GM12878 (cell line): ENCODE data around the gene KIFC1. TPM values are rescaled to one million over a fixed set of nuclear protein-coding genes. Genes with fewer than 3 reads are reported as not detected.
"Not testable (repeated sequence)": the region's sequence is repeated elsewhere in the genome, so short reads cannot be mapped to it uniquely, and the experiment has no call there.

ENCODE experiments used
- ATAC-seq: fragments of 200-7000 bp; cut with Tn5 transposase; 3 replicates; pipeline ENCODE4 v1.9.1; 2020; ENCODE audit warnings: mild to moderate bottlenecking, moderate library complexity
- BruUV-seq: library from RNA; stranded (reverse); fragments of 400-500 nt; replicated peaks from 2 replicates; lab custom pipeline; 2021; lab: Mats Ljungman, UMichigan
- CTCF ChIA-PET: fragments of 300-600 bp; sonication (Branson Sonifier 250); formaldehyde crosslinking; extraction: SDS; loops from one replicate; lab custom pipeline; 2021; ENCODE audit warnings: inconsistent platforms; lab: Yijun Ruan, JAX
- POLR2A ChIA-PET: fragments of 350-600 bp; formaldehyde crosslinking; extraction: SDS; loops from one replicate; lab custom pipeline; 2021; ENCODE audit warnings: inconsistent platforms; lab: Charles Lee
- RAD21 ChIA-PET: fragments of 300-600 bp; sonication (Branson Sonifier 250); formaldehyde crosslinking; loops from one replicate; lab custom pipeline; 2023; ENCODE audit warnings: antibody characterized with exemption; ENCODE audit not compliant: unreplicated experiment; lab: Charles Lee
- SMC1A ChIA-PET: fragments of 300-600 bp; sonication (Branson Sonifier 250); formaldehyde crosslinking; loops from one replicate; lab custom pipeline; 2023; ENCODE audit not compliant: unreplicated experiment, uncharacterized antibody; lab: Charles Lee
- DNase-seq: peaks from one replicate; pipeline ENCODE4 v3.0.0-alpha.2; 2011; ENCODE audit warnings: low read depth, low spot score
- FAIRE-seq: peaks from 3 replicates; lab custom pipeline; 2011; peaks lifted over from hg19 to GRCh38; lab: Jason Lieb, UNC
- H2AFZ ChIP-seq: 2 replicates; pipeline ENCODE4 v1.6.0; 2011; ENCODE audit warnings: low read depth, low read length, control low read depth; ENCODE audit not compliant: control insufficient read depth
- H3K27ac ChIP-seq: 2 replicates; pipeline ENCODE4 v1.5.1; 2011; ENCODE audit warnings: control low read depth; ENCODE audit not compliant: control insufficient read depth, insufficient read depth
- H3K27me3 ChIP-seq, 2 experiments: replicated peaks in 1 of 2; 2 replicates each; pipeline versions ENCODE4 v1.6.0 to v1.6.1; 2011; ENCODE audit warnings: low read length in 1 of 2; ENCODE audit not compliant: control insufficient read depth in 2 of 2, insufficient read depth in 2 of 2
- H3K36me3 ChIP-seq, 2 experiments: 2 replicates each; pipeline ENCODE4 v1.5.1; 2011; ENCODE audit warnings: low read length in 1 of 2; ENCODE audit not compliant: control insufficient read depth in 2 of 2, insufficient read depth in 2 of 2
- H3K4me1 ChIP-seq: 2 replicates; pipeline ENCODE4 v1.6.1; 2011; ENCODE audit warnings: mild to moderate bottlenecking, low read length, moderate library complexity, mixed read lengths; ENCODE audit not compliant: control insufficient read depth, insufficient read depth
- H3K4me2 ChIP-seq: 2 replicates; pipeline ENCODE4 v1.6.0; 2011; ENCODE audit warnings: control low read depth; ENCODE audit not compliant: control insufficient read depth, insufficient read depth
- H3K4me3 ChIP-seq: fragments of 200-600 bp; sonication (generic); 2 replicates; pipeline ENCODE4 v1.5.1; 2016
- H3K79me2 ChIP-seq: 2 replicates; pipeline ENCODE4 v1.6.0; 2011; ENCODE audit warnings: low read length; ENCODE audit not compliant: control insufficient read depth, insufficient read depth
- H3K9ac ChIP-seq: 2 replicates; pipeline ENCODE4 v1.8.0; 2011; ENCODE audit warnings: low read length, control low read depth, mixed read lengths; ENCODE audit not compliant: control insufficient read depth, insufficient read depth
- H3K9me3 ChIP-seq: replicated peaks from 3 replicates; pipeline ENCODE4 v1.5.1; 2011; ENCODE audit warnings: mild to moderate bottlenecking, low read length; ENCODE audit not compliant: control insufficient read depth, insufficient read depth
- H4K20me1 ChIP-seq: 2 replicates; pipeline ENCODE4 v1.6.0; 2011; ENCODE audit not compliant: control insufficient read depth, insufficient read depth
- EGR1 ChIP-seq, 2 experiments: IDR thresholded peaks; 1 replicate in 1 of 2; 2 replicates in 1 of 2; pipeline ENCODE4 v1.6.1; 2011 to 2012; ENCODE audit warnings: low read depth in 2 of 2, low read length in 2 of 2, borderline replicate concordance in 1 of 2, mild to moderate bottlenecking in 1 of 2, moderate library complexity in 1 of 2
- GABPA ChIP-seq: IDR thresholded peaks from 2 replicates; pipeline ENCODE4 v1.6.1; 2014; ENCODE audit warnings: antibody characterized with exemption, low read depth, mild to moderate bottlenecking, inconsistent platforms
- PRDM15 ChIP-seq: fragments of 450-650 bp; formaldehyde crosslinking; IDR thresholded peaks from 2 replicates; pipeline ENCODE4 v1.4.0; 2020; ENCODE audit warnings: mild to moderate bottlenecking, moderate library complexity
- WRNIP1 ChIP-seq: IDR thresholded peaks from 2 replicates; pipeline ENCODE4 v1.6.1; 2011; ENCODE audit warnings: low read depth, low read length, improper control_type of control experiment, borderline replicate concordance
- YBX1 ChIP-seq: fragments of 450-650 bp; IDR thresholded peaks from 2 replicates; pipeline ENCODE4 v1.6.1; 2016; ENCODE audit warnings: antibody characterized with exemption
- WGBS: methylation state at CpG from one replicate; pipeline ENCODE4 v1.1.6; 2016; ENCODE audit warnings: low lambda C conversion rate; ENCODE audit not compliant: insufficient replicate concordance, insufficient coverage; ENCODE audit errors: missing lambda C conversion rate; 5-methylcytosine and 5-hydroxymethylcytosine counted together
- in situ Hi-C: fragments of 300-500 bp; cut with MboI; formaldehyde crosslinking; loops from 9 replicates; pipeline ENCODE4 v1.14.3; 2018; ENCODE audit warnings: mixed read lengths
- intact Hi-C: fragments of 100-400 bp; cut with micrococcal nuclease; formaldehyde crosslinking; loops from one replicate; pipeline ENCODE4 v1.14.2; 2022; ENCODE audit not compliant: unreplicated experiment
- polyA plus RNA-seq, 11 experiments: library from polyadenylated mRNA; depleted of rRNA in 4 of 11; unstranded in 6 of 11; stranded (reverse) in 5 of 11; fragments of >200 nt; fragmentation: Nextera tagmentation in 4 of 11; fragmentation: Illumina TruSeq in 1 of 11; extraction: Ambion mirVana in 4 of 11; extraction: Trizol in 1 of 11; gene quantifications; 1 replicate in 1 of 11; 2 replicates in 10 of 11; pipeline versions ENCODE4 v1.2.1 to v1.2.3, GENCODE V29; 2011 to 2016; ENCODE audit warnings: inconsistent platforms in 2 of 11, missing spikeins in 2 of 11, low read depth in 1 of 11
- total RNA-seq, 4 experiments: library from RNA; depleted of rRNA in 3 of 4; stranded (reverse); fragments of >200 nt in 3 of 4; fragmentation: Illumina TruSeq in 1 of 4; extraction: Trizol in 1 of 4; gene quantifications; 2 replicates each; pipeline versions ENCODE4 v1.2.1 to v1.2.3, GENCODE V29; 2013 to 2021

KIFC1 gene
- total and polyA plus RNA-seq, 10 of the 15 experiments (the other 5 are each of a cell fraction or from before 2014, with no cell fraction given): 1.8 to 87.4 (median 54.4) TPM

- FAIRE-seq (no peak), DNase-seq (no peak), ATAC-seq (no peak)
- no peak overlapping the region for H3K4me2 ChIP-seq
- no peaks in the 10 kb centered on the region for H3K79me2 ChIP-seq
- no TSS peak for BruUV-seq
- no peak overlapping the region for H3K9ac ChIP-seq
- no peaks in the 10 kb centered on the region for H3K36me3 ChIP-seq
- WGBS: 82% methylated on average over 8 of the region's 8 CpGs
- no peak overlapping the region for H3K4me3 ChIP-seq
- ChIA-PET RAD21 (no interaction called here), SMC1A (no interaction called here), CTCF (interaction anchor here (0.6 kb wide), 1 partner anchor 13 kb away, joined by 5 read pairs; no protein-coding TSS in a partner anchor), POLR2A (interaction anchor here (0.6 to 0.9 kb wide), 4 partner anchors 49 to 285 kb away, joined by 3 to 8 read pairs (median 5); partner anchors contain the start of gene ZBTB22)
- TF ChIP-seq WRNIP1 (no peak), YBX1 (no peak), EGR1 (IDR thresholded peaks at IDR 0.05; ENCODE audit: borderline replicate concordance in 1 of 2, low read depth in 2 of 2, low read length in 2 of 2) (no peak), PRDM15 (CRISPR knock-in tag) (no peak), GABPA (no peak)
- no peaks in the 10 kb centered on the region; a peak in 1 of 4 replicates for H3K27me3 ChIP-seq
- H2AFZ ChIP-seq: no peak overlapping the region
- no peaks in the 10 kb centered on the region for H4K20me1 ChIP-seq
- intact Hi-C loops (no loop called here), in situ Hi-C loops (no loop called here)
- no peaks in the 10 kb centered on the region for H3K4me1 ChIP-seq
- H3K9me3 ChIP-seq: no peaks in the 10 kb centered on the region
- no peak overlapping the region for H3K27ac ChIP-seq
These were observed 24.5 kb upstream of the KIFC1 start for GRCh38 chr6:33367009-33367714.

DNA sequence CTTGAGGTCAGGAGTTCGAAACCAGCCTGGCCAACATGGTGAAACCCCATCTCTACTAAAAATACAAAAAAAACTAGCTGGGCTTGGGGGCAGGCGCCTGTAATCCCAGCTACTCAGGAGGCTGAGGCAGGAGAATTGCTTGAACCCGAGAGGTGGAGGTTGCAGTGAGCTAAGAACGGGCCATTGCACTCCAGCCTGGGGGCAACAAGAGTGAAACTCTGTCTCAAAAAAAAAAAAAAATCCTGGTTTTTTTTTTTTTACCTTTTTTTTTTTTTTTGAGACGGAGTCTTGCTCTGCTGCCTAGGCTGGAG, 24.0 kb upstream of the KIFC1 start:
- H3K9ac ChIP-seq, H3K4me2 ChIP-seq, in situ Hi-C loops, SMC1A ChIA-PET, FAIRE-seq, ATAC-seq, H3K27ac ChIP-seq, H3K36me3 ChIP-seq, H3K9me3 ChIP-seq, RAD21 ChIA-PET, H2AFZ ChIP-seq, H4K20me1 ChIP-seq, H3K27me3 ChIP-seq, CTCF ChIA-PET, intact Hi-C loops, DNase-seq, H3K4me1 ChIP-seq, H3K79me2 ChIP-seq, H3K4me3 ChIP-seq, BruUV-seq: not testable (repeated sequence)
- POLR2A ChIA-PET: interaction anchor here (0.6 to 0.9 kb wide), 4 partner anchors 50 to 284 kb away, joined by 3 to 8 read pairs (median 5); partner anchors contain the start of gene ZBTB22
- WGBS: 49% methylated on average over 4 of the region's 5 CpGs

DNA sequence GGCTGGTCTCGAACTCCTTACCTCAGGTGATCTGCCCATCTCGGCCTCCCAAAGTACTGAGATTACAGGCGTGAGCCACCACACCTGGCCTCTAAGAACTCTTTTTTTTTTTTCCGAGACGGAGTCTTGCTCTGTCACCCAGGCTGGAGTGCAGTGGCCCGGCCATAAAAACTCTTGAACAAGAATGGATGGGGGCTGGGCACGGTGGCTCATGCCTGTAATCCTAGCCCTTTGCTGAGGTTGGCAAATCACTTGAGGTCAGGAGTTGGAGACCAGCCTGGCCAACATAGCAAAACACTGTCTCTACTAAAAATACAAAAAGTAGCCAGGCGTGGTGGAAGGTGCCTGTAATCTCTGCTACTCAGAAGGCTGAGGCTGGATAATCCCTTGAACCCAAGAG, 19.7 kb upstream of the KIFC1 start:
- CTCF ChIA-PET, H3K36me3 ChIP-seq, H3K4me1 ChIP-seq, H3K4me2 ChIP-seq, BruUV-seq, H3K79me2 ChIP-seq, FAIRE-seq, POLR2A ChIA-PET, ATAC-seq, RAD21 ChIA-PET, H3K27ac ChIP-seq, H3K27me3 ChIP-seq, H3K9ac ChIP-seq, H3K9me3 ChIP-seq, SMC1A ChIA-PET, H4K20me1 ChIP-seq, DNase-seq, in situ Hi-C loops, H2AFZ ChIP-seq, H3K4me3 ChIP-seq, intact Hi-C loops: not testable (repeated sequence)
- WGBS: 56% methylated on average over 8 of the region's 8 CpGs
